Endothelial cell of umbilical vein (primary cell): ENCODE data around the gene TPD52L2. TPM values are rescaled to one million over a fixed set of nuclear protein-coding genes. Genes with fewer than 3 reads are reported as not detected.
"Not testable (repeated sequence)": the region's sequence is repeated elsewhere in the genome, so short reads cannot be mapped to it uniquely, and the experiment has no call there.

Experiments
- BruUV-seq: library from RNA; stranded (reverse); fragments of 400-500 nt; replicated peaks from 2 replicates; lab custom pipeline; 2021; lab: Mats Ljungman, UMichigan
- CTCF ChIA-PET: fragments of 300-600, 350-600 bp; sonication (Branson Sonifier 250); formaldehyde crosslinking; loops from one replicate; lab custom pipeline; 2021; ENCODE audit warnings: antibody characterized with exemption, inconsistent platforms; lab: Charles Lee
- POLR2A ChIA-PET: fragments of 300-600, 350-600 bp; sonication (Branson Sonifier 250); formaldehyde crosslinking; loops from one replicate; lab custom pipeline; 2021; ENCODE audit warnings: antibody characterized with exemption, inconsistent platforms; lab: Charles Lee
- DNase-seq: peaks from one replicate; pipeline ENCODE4 v3.0.0-alpha.2; 2011; ENCODE audit warnings: low read depth, low spot score
- FAIRE-seq: peaks from 2 replicates; lab custom pipeline; 2011; peaks lifted over from hg19 to GRCh38; lab: Jason Lieb, UNC
- H2AFZ ChIP-seq: 2 replicates; pipeline ENCODE4 v1.6.0; 2012; ENCODE audit warnings: low read depth, low read length, control low read depth, inconsistent platforms
- H3K27ac ChIP-seq: 2 replicates; pipeline ENCODE4 v1.5.1; 2011; ENCODE audit warnings: low read depth, mild to moderate bottlenecking, control low read depth, low read length, moderate library complexity; ENCODE audit not compliant: insufficient read depth
- H3K27me3 ChIP-seq, 2 experiments: 2 replicates each; pipeline versions ENCODE4 v1.6.0 to v1.6.1; 2011; ENCODE audit warnings: low read length in 2 of 2, mixed read lengths in 1 of 2; ENCODE audit not compliant: control insufficient read depth in 2 of 2, insufficient read depth in 2 of 2
- H3K36me3 ChIP-seq, 2 experiments: 2 replicates in 1 of 2; 3 replicates in 1 of 2; pipeline ENCODE4 v1.5.1; 2011; ENCODE audit warnings: low read length in 2 of 2, mild to moderate bottlenecking in 1 of 2, moderate library complexity in 1 of 2; ENCODE audit not compliant: control insufficient read depth in 2 of 2, insufficient read depth in 2 of 2; ENCODE audit errors: extremely low read depth in 1 of 2
- H3K4me1 ChIP-seq: 3 replicates; pipeline ENCODE4 v1.5.1; 2011; ENCODE audit warnings: mild to moderate bottlenecking, low read length; ENCODE audit not compliant: control insufficient read depth, insufficient read depth; ENCODE audit errors: extremely low read depth
- H3K4me2 ChIP-seq: 2 replicates; pipeline ENCODE4 v1.6.1; 2011; ENCODE audit warnings: low read length, control low read depth, mixed read lengths; ENCODE audit not compliant: insufficient read depth
- H3K4me3 ChIP-seq, 3 experiments: fragments of 200-600 bp in 1 of 3; sonication (generic), shearing (Covaris generic) in 1 of 3; replicated peaks in 1 of 3; 2 replicates each; pipeline ENCODE4 v1.5.1; 2011 to 2016; ENCODE audit warnings: control low read depth in 3 of 3, low read length in 3 of 3, mild to moderate bottlenecking in 2 of 3, inconsistent platforms in 1 of 3, low read depth in 1 of 3, moderate library complexity in 1 of 3; ENCODE audit not compliant: insufficient read depth in 1 of 3
- H3K79me2 ChIP-seq: 2 replicates; pipeline ENCODE4 v1.6.0; 2012; ENCODE audit warnings: low read length, inconsistent platforms; ENCODE audit not compliant: control insufficient read depth, insufficient read depth
- H3K9ac ChIP-seq: replicated peaks from 2 replicates; pipeline ENCODE3; 2011; ENCODE audit warnings: low read length, control low read depth; ENCODE audit not compliant: insufficient read depth; ENCODE audit errors: extremely low read depth
- H3K9me1 ChIP-seq: replicated peaks from 3 replicates; pipeline ENCODE4 v1.6.0; 2011; ENCODE audit warnings: mild to moderate bottlenecking, low read length; ENCODE audit not compliant: control insufficient read depth, insufficient read depth; ENCODE audit errors: extremely low read depth
- H3K9me3 ChIP-seq: replicated peaks from 2 replicates; pipeline ENCODE4 v1.5.1; 2012; ENCODE audit warnings: low read length, inconsistent platforms; ENCODE audit not compliant: control insufficient read depth, insufficient read depth
- H4K20me1 ChIP-seq: replicated peaks from 2 replicates; pipeline ENCODE3; 2011; ENCODE audit warnings: mild to moderate bottlenecking, low read length; ENCODE audit not compliant: control insufficient read depth, insufficient read depth; ENCODE audit errors: extremely low read depth
- EZH2 ChIP-seq: IDR thresholded peaks from 2 replicates; pipeline ENCODE4 v1.6.1; 2012; ENCODE audit warnings: borderline replicate concordance, low read depth, mild to moderate bottlenecking, moderate library complexity, low read length, inconsistent platforms; ENCODE audit not compliant: severe bottlenecking
- FOS ChIP-seq: IDR thresholded peaks from 2 replicates; pipeline ENCODE4 v1.6.1; 2011; ENCODE audit warnings: mild to moderate bottlenecking, low read length, moderate library complexity, borderline replicate concordance; ENCODE audit not compliant: insufficient read depth
- GATA2 ChIP-seq: IDR thresholded peaks from 2 replicates; pipeline ENCODE4 v1.7.0; 2011; ENCODE audit warnings: low read depth, mild to moderate bottlenecking, moderate library complexity, mixed read lengths, low read length; ENCODE audit not compliant: insufficient read length, insufficient read depth
- JUN ChIP-seq: IDR thresholded peaks from 2 replicates; pipeline ENCODE4 v1.6.1; 2011; ENCODE audit warnings: borderline replicate concordance, low read depth; ENCODE audit not compliant: insufficient read length, insufficient read depth
- MYC ChIP-seq: IDR thresholded peaks from one replicate; pipeline ENCODE4 v1.6.1; 2011; ENCODE audit warnings: mild to moderate bottlenecking, low read depth, low read length
- POLR2A ChIP-seq: IDR thresholded peaks from 2 replicates; pipeline ENCODE4 v1.6.1; 2012; ENCODE audit warnings: low read depth, mild to moderate bottlenecking, control low read depth, low read length
- POLR2AphosphoS5 ChIP-seq: IDR thresholded peaks from 2 replicates; pipeline ENCODE4 v1.6.1; 2012; ENCODE audit warnings: low read depth, mild to moderate bottlenecking, control low read depth, low read length, moderate library complexity; ENCODE audit not compliant: insufficient read depth
- dilution Hi-C: fragments of 300-500 bp; cut with MboI; formaldehyde crosslinking; loops from one replicate; pipeline ENCODE4 v1.15.0; 2019; ENCODE audit warnings: low sequenced_read_pairs; ENCODE audit not compliant: extremely low pct_ligation_motif_present
- intact Hi-C: fragments of 100-400 bp; cut with micrococcal nuclease; formaldehyde crosslinking; loops from one replicate; pipeline ENCODE4 v1.10.0; 2022
- polyA plus RNA-seq, 4 experiments: library from polyadenylated mRNA; depleted of rRNA in 3 of 4; stranded (reverse) in 3 of 4; unstranded in 1 of 4; fragments of >200 nt; gene quantifications; 2 replicates each; pipeline versions ENCODE4 v1.2.1 to v1.2.3, GENCODE V29; 2011 to 2012; ENCODE audit warnings: missing spikeins in 1 of 4
- total RNA-seq: library from RNA; stranded (reverse); gene quantifications from 2 replicates; pipeline ENCODE4 v1.2.3, GENCODE V29; 2021
- TF ChIP-seq, protein P1 (sequence below): IDR thresholded peaks from 2 replicates; pipeline ENCODE4 v1.6.1; 2011; ENCODE audit not compliant: insufficient read depth, insufficient read length
- TF ChIP-seq, protein P2 (sequence below), 2 donors: IDR thresholded peaks; 1 replicate in 1 of 2; 2 replicates in 1 of 2; pipeline ENCODE4 v1.5.1; 2011; ENCODE audit warnings: low read length in 2 of 2, mild to moderate bottlenecking in 2 of 2, moderate library complexity in 2 of 2, control low read depth in 1 of 2, inconsistent platforms in 1 of 2, low read depth in 1 of 2; ENCODE audit not compliant: insufficient read depth in 1 of 2; ENCODE audit errors: extremely low read depth in 1 of 2

The TPD52L2 gene
- total and polyA plus RNA-seq, 2 donors (not counting 3 experiments of a cell fraction or from before 2014, with no cell fraction given): 123 to 142 TPM

DNA sequence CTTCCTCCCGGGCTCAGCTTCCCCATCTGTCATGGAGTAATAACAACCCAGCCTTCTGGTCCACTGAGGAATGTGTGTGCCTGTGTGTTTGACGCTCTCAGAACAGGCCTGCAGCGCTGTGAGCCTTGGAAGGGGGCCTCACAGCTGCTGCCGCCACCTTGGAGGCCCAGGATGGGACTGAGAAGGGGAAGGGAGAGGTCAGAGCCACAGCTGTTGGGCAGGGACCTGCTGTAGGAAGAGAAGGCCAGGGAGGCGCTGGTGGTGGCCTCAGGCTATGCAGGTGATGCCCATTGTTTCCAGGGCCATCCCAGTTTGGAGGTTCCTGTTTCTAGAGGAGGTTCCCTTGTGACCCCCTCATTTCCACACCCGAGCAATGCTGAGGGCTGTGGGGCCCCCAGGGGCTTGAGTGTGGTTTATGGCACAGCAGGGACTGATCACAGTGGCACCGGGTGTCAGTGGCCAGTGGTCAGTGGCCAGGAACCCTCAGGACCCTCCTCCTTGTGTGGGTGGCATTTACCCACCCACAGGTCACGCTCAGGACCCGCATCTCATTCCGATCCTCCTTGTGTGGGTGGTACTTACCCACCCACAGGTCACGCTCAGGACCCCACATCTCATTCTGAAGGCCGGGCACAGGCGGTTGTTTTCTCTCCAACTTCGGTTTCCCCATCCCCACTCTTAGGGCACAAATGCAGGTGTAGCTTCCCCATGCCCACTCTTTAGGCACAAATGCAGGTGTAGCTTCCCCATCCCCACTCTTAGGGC lies 14.0 kb downstream of the TPD52L2 start:
- Histone ChIP-seq H3K4me2 (no peak overlapping the region), H3K27me3 (no peaks in the 10 kb centered on the region), H3K4me1 (no peaks in the 10 kb centered on the region), H4K20me1 (no peaks in the 10 kb centered on the region), H3K79me2 (peaks cover 45% of the 10 kb centered on the region), H3K27ac (no peak overlapping the region), H3K9ac (no peak overlapping the region), H2AFZ (no peak overlapping the region), H3K4me3 (no peak overlapping the region), H3K9me3 (no peaks in the 10 kb centered on the region), H3K9me1 (no peaks in the 10 kb centered on the region), H3K36me3 (peaks cover 11 to 56% of the 10 kb centered on the region in 2 experiments)
- POLR2A ChIA-PET: no interaction called here
- dilution Hi-C loops: no loop called here
- no TSS peak for BruUV-seq
- intact Hi-C loops: no loop called here
- CTCF ChIA-PET: no interaction called here
- DNase-seq (no peak), FAIRE-seq (no peak)
- TF ChIP-seq POLR2A (no peak), MYC (no peak), JUN (no peak), EZH2 (no peak), FOS (no peak), POLR2AphosphoS5 (no peak), GATA2 (no peak)
- TF ChIP-seq, protein P1, sequence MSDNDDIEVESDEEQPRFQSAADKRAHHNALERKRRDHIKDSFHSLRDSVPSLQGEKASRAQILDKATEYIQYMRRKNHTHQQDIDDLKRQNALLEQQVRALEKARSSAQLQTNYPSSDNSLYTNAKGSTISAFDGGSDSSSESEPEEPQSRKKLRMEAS: no peak
- TF ChIP-seq, protein P2, sequence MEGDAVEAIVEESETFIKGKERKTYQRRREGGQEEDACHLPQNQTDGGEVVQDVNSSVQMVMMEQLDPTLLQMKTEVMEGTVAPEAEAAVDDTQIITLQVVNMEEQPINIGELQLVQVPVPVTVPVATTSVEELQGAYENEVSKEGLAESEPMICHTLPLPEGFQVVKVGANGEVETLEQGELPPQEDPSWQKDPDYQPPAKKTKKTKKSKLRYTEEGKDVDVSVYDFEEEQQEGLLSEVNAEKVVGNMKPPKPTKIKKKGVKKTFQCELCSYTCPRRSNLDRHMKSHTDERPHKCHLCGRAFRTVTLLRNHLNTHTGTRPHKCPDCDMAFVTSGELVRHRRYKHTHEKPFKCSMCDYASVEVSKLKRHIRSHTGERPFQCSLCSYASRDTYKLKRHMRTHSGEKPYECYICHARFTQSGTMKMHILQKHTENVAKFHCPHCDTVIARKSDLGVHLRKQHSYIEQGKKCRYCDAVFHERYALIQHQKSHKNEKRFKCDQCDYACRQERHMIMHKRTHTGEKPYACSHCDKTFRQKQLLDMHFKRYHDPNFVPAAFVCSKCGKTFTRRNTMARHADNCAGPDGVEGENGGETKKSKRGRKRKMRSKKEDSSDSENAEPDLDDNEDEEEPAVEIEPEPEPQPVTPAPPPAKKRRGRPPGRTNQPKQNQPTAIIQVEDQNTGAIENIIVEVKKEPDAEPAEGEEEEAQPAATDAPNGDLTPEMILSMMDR (IDR thresholded peaks at IDR 0.05; ENCODE audit: extremely low read depth in 1 of 2, insufficient read depth in 1 of 2, low read depth in 1 of 2, low read length in 2 of 2): no peak

GRCh38 chr20:63880901-63881300 lies 15.8 kb downstream of the TPD52L2 start:
- H3K4me2 ChIP-seq, H3K27me3 ChIP-seq, dilution Hi-C loops, POLR2A ChIA-PET, DNase-seq, H3K4me3 ChIP-seq, H2AFZ ChIP-seq, BruUV-seq, H3K4me1 ChIP-seq, H3K9me1 ChIP-seq, H3K9me3 ChIP-seq, FAIRE-seq, H3K27ac ChIP-seq, H4K20me1 ChIP-seq, H3K9ac ChIP-seq, intact Hi-C loops: not testable (repeated sequence)
- CTCF ChIA-PET: interaction anchor here (1.0 to 2.0 kb wide), 2 partner anchors 93 to 300 kb away, joined by 6 read pairs; no protein-coding TSS in a partner anchor
- Histone ChIP-seq H3K36me3 (peaks cover 11 to 60% of the 10 kb centered on the region in 2 experiments), H3K79me2 (peaks cover 35% of the 10 kb centered on the region)
